Measurements from ENCODE around the gene CYFIP2.

GRCh38 chr5:157306081-157306480 is 40.2 kb downstream of the CYFIP2 start:
- TF ChIP-seq CTCF (IDR thresholded peaks at IDR 0.05) (no peak), POLR2A (IDR thresholded peaks at IDR 0.05) (no peak)

Measured in Peyer's patch (tissue), 4 donors.